Measurements from ENCODE around the gene KCNQ1OT1. TPM values are rescaled to one million over a fixed set of nuclear protein-coding genes. Genes with fewer than 3 reads are reported as not detected.

Gene KCNQ1OT1
- total and polyA plus RNA-seq, 12 donors = 0.01 to 0.73 (median 0.43) TPM

DNA sequence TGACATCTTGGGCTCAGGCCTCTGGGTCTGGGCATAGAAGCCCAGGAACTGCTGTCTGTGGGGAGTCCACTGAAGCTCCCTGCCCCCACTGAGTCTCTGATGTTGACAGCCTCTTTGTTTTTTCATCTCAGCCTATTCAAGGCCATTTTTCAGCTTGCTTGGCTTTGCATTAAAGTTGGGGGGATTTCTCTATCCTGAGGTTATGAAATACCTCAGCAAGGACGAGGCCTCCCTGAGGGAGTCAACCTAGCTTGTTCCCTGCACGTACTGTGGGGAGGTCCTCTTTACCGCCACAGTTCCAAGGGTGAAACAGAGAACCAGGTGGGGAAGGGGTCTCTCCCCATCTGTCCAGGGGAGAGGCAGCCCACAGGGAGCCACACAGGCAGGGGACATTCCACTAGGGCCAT, 8.4 kb downstream of the KCNQ1OT1 start:
- H3K27me3 ChIP-seq = no peaks in the 10 kb centered on the region
- intact Hi-C loops (cut with DNase I) = loop anchor here in 7 of 10 donors (5.0 to 10.0 kb wide), 3 partner anchors 183 to 196 kb away; partner anchors contain the start of gene CDKN1C (in 6 of the 7)
- TF ChIP-seq, protein P1, sequence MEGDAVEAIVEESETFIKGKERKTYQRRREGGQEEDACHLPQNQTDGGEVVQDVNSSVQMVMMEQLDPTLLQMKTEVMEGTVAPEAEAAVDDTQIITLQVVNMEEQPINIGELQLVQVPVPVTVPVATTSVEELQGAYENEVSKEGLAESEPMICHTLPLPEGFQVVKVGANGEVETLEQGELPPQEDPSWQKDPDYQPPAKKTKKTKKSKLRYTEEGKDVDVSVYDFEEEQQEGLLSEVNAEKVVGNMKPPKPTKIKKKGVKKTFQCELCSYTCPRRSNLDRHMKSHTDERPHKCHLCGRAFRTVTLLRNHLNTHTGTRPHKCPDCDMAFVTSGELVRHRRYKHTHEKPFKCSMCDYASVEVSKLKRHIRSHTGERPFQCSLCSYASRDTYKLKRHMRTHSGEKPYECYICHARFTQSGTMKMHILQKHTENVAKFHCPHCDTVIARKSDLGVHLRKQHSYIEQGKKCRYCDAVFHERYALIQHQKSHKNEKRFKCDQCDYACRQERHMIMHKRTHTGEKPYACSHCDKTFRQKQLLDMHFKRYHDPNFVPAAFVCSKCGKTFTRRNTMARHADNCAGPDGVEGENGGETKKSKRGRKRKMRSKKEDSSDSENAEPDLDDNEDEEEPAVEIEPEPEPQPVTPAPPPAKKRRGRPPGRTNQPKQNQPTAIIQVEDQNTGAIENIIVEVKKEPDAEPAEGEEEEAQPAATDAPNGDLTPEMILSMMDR (IDR thresholded peaks at IDR 0.05) = no peak
- H3K36me3 ChIP-seq = peaks cover 0 to 3% (median 0%) of the 10 kb centered on the region in 9 donors
- H3K27ac ChIP-seq = no peak overlapping the region
- DNase-seq = no peak
- no peaks in the 10 kb centered on the region for H3K9me3 ChIP-seq
- 84 to 86% methylated on average over 3 of the region's 3 CpGs for WGBS, 2 donors
- H3K4me1 ChIP-seq = peaks cover 17 to 91% (median 57%) of the 10 kb centered on the region in 9 donors
- no peak for ATAC-seq
- no peak overlapping the region for H3K4me3 ChIP-seq

DNA sequence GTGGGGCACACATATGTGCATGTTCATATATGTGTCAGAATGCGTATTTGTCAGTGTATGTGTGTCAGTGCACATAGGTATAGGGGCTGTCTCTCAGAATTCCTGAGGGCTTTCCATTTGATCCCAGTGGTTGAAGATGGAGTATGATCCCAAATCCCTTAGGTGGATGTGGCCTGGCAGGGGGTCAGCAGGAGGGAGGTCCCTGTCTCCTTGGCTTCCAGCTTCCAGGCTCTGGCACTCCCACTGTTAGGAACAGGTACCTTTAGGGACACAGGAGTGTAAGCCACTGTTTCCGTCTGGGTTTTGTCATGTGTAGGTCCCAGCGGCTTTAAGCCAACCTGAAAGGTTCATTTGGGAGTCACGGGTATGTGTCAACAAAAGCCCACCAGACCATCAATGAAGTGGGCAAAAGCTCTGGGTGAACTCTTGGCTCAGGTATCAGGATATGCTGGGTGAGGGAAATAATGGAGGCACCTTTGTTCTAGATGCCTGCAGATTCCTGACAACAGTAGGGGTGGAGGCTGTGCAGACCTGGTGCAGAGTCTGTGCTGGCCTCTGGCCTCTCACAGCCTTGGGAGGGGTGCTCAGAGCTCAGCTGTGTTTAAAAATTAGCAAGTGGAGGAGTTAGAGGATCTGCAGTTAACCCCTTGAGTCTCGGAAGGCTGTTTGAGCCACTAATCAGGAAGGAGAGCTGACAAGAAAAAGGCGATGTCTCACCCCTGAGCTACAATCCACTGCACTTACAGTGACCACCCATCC, 9.0 kb downstream of the KCNQ1OT1 start:
- no peak for ATAC-seq
- TF ChIP-seq, protein P1 (IDR thresholded peaks at IDR 0.05) = no peak
- H3K9me3 ChIP-seq = no peaks in the 10 kb centered on the region
- H3K36me3 ChIP-seq = peaks cover 0 to 3% (median 0%) of the 10 kb centered on the region in 9 donors
- H3K4me3 ChIP-seq = no peak overlapping the region
- peaks cover 17 to 91% (median 57%) of the 10 kb centered on the region in 9 donors for H3K4me1 ChIP-seq
- no peaks in the 10 kb centered on the region for H3K27me3 ChIP-seq
- 92 to 93% methylated on average over 6 of the region's 6 CpGs for WGBS, 2 donors
- intact Hi-C loops (cut with DNase I) = loop anchor here in 7 of 10 donors (5.0 to 10.0 kb wide), 3 partner anchors 184 to 197 kb away; partner anchors contain the start of gene CDKN1C (in 6 of the 7)
- no peak for DNase-seq
- H3K27ac ChIP-seq = no peak overlapping the region

DNA sequence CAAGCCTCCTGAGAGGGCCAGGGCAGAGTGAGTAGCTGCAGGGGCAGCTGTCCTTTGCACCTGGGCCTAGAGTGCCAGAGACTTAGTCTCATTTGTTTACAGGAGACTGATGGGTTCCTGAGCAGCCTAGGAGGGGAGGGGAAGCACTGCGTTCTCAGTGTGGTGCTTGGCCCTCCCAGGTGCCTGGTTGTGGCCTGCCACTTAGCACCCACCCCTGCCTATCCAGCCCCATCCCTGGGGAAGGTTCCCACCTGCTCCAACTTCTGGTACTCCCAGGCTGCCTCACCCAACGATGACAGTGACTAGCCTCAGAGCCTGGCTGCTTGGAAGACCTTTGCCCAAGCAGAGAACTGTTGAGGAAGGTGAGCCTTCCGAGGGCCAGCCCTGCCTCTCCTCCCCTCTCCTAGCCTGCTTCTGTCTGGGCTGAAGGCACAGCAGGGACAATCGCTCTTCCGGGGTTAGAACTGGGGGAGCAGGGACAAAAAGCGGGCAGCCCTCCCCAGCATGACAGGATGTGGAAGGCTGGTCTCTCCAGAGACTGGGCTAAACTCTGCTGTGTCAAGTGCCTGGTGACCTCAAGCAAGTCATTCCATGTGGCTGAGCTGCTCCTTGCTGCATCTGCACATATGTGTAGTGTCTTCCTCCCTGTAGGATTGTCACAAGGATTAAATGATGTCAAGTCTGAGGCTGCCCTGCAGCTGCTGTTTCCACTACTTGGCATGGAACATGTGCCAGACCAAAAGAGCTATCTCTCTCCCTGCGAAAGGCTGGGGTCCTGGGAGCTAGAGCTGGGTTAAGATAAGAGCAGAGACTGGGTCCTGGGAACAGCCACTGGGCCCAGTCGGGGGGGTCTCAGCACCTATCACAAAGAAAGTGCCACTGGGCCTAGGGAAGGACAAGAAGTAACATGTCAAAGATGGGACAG, 9.9 kb downstream of the KCNQ1OT1 start:
- H3K36me3 ChIP-seq = peaks cover 0 to 6% (median 0%) of the 10 kb centered on the region in 9 donors
- no peaks in the 10 kb centered on the region for H3K27me3 ChIP-seq
- H3K9me3 ChIP-seq = no peaks in the 10 kb centered on the region
- no peak overlapping the region for H3K4me3 ChIP-seq
- WGBS, 2 donors = 59 to 67% methylated on average over 8 of the region's 8 CpGs
- DNase-seq (no peak), ATAC-seq (peak in 1 of 8 donors; percentile 18)
- TF ChIP-seq, protein P1 (IDR thresholded peaks at IDR 0.05) = no peak
- H3K27ac ChIP-seq = no peak overlapping the region
- intact Hi-C loops (cut with DNase I) = loop anchor here in 7 of 10 donors (5.0 to 10.0 kb wide), 3 partner anchors 185 to 197 kb away; partner anchors contain the start of gene CDKN1C (in 6 of the 7)
- H3K4me1 ChIP-seq = peaks cover 17 to 83% (median 51%) of the 10 kb centered on the region in 9 donors

All from heart right ventricle (tissue), 16 donors.